HepG2 (cell line): ENCODE results near the gene ZNF493. TPM values are rescaled to one million over a fixed set of nuclear protein-coding genes. Genes with fewer than 3 reads are reported as not detected.

ENCODE experiments used
- AKNA ChIP-seq: sonication (generic); formaldehyde crosslinking; IDR thresholded peaks from 2 replicates; pipeline ENCODE4 v1.4.0; 2020; ENCODE audit warnings: missing genetic modification reagents, borderline replicate concordance
- DNMT3B ChIP-seq: conservative IDR thresholded peaks from 2 replicates; pipeline ENCODE4 v1.6.1; 2016; ENCODE audit warnings: missing biosample characterization, control low read depth
- HIC2 ChIP-seq: sonication (generic); formaldehyde crosslinking; IDR thresholded peaks from 2 replicates; pipeline ENCODE4 v1.9.0; 2022; ENCODE audit warnings: low read depth, missing genetic modification reagents
- KAT2B ChIP-seq: fragments of 150-350 bp; IDR thresholded peaks from 2 replicates; pipeline ENCODE4 v1.6.1; 2014; ENCODE audit warnings: low read depth, low read length, borderline replicate concordance
- MAFG ChIP-seq: sonication (generic); formaldehyde crosslinking; IDR thresholded peaks from 2 replicates; pipeline ENCODE4 v1.5.1; 2020; ENCODE audit warnings: mild to moderate bottlenecking, missing genetic modification reagents
- RERE ChIP-seq: IDR thresholded peaks from 2 replicates; pipeline ENCODE4 v1.6.1; 2016; ENCODE audit warnings: low read depth, missing genetic modification reagents, missing compliant biosample characterization
- SETDB1 ChIP-seq: sonication (generic); formaldehyde crosslinking; IDR thresholded peaks from 2 replicates; pipeline ENCODE4 v1.5.1; 2020; ENCODE audit warnings: missing genetic modification reagents, mild to moderate bottlenecking, borderline replicate concordance
- SMYD3 ChIP-seq: sonication (generic); formaldehyde crosslinking; IDR thresholded peaks from 2 replicates; pipeline ENCODE4 v1.8.1; 2023; ENCODE audit warnings: mild to moderate bottlenecking, missing genetic modification reagents
- TBP ChIP-seq: sonication (generic); formaldehyde crosslinking; IDR thresholded peaks from 2 replicates; pipeline ENCODE4 v1.5.0; 2020; ENCODE audit warnings: missing genetic modification reagents
- ZFAT ChIP-seq: sonication (generic); formaldehyde crosslinking; conservative IDR thresholded peaks from 2 replicates; pipeline ENCODE4 v1.8.1; 2023; ENCODE audit warnings: missing genetic modification reagents, inconsistent platforms
- ZMYM3 ChIP-seq: sonication (generic); formaldehyde crosslinking; IDR thresholded peaks from 2 replicates; pipeline ENCODE4 v1.5.1; 2020; ENCODE audit warnings: mild to moderate bottlenecking, missing genetic modification reagents
- ZNF383 ChIP-seq: sonication (generic); formaldehyde crosslinking; IDR thresholded peaks from 2 replicates; pipeline ENCODE4 v1.4.0; 2020; ENCODE audit warnings: missing genetic modification reagents, mild to moderate bottlenecking, borderline replicate concordance
- ZNF501 ChIP-seq: sonication (generic); formaldehyde crosslinking; IDR thresholded peaks from 2 replicates; pipeline ENCODE4 v1.5.1; 2020; ENCODE audit warnings: mild to moderate bottlenecking, moderate library complexity, missing genetic modification reagents
- ZNF563 ChIP-seq: sonication (generic); formaldehyde crosslinking; IDR thresholded peaks from 2 replicates; pipeline ENCODE4 v1.8.0; 2022; ENCODE audit warnings: mild to moderate bottlenecking, moderate library complexity, missing genetic modification reagents
- ZNF7 ChIP-seq: IDR thresholded peaks from 2 replicates; pipeline ENCODE4 v1.6.1; 2016; ENCODE audit warnings: missing biosample characterization, missing genetic modification reagents
- ZNF777 ChIP-seq: sonication (generic); formaldehyde crosslinking; IDR thresholded peaks from 2 replicates; pipeline ENCODE4 v1.4.0; 2020; ENCODE audit warnings: missing genetic modification reagents
- polyA plus RNA-seq, 8 experiments: library from polyadenylated mRNA; depleted of rRNA in 3 of 8; stranded (reverse) in 7 of 8; unstranded in 1 of 8; fragments of >200 nt; fragmentation: Illumina TruSeq in 4 of 8; extraction: Trizol in 4 of 8; gene quantifications; 2 replicates each; pipeline versions ENCODE4 v1.2.1 to v1.2.3, GENCODE V29; 2011 to 2016; ENCODE audit warnings: low read depth in 4 of 8, missing spikeins in 1 of 8, mixed read lengths in 1 of 8; ENCODE audit not compliant: insufficient read depth in 1 of 8
- total RNA-seq, 5 experiments: library from RNA; depleted of rRNA; stranded (reverse); fragments of >200 nt; fragmentation: Illumina TruSeq; extraction: Trizol; gene quantifications; 2 replicates each; pipeline ENCODE4 v1.2.3, GENCODE V29; 2016; ENCODE audit warnings: low read depth in 1 of 5
- TF ChIP-seq, protein P1 (sequence below): sonication (generic); formaldehyde crosslinking; IDR thresholded peaks from 2 replicates; pipeline ENCODE4 v1.4.0; 2020; ENCODE audit warnings: mild to moderate bottlenecking, missing genetic modification reagents

The ZNF493 gene
- total and polyA plus RNA-seq, 2 of the 13 experiments (the other 11 are each of a cell fraction or from before 2014, with no cell fraction given), result 6.8 to 9.0 TPM

GRCh38 chr19:21396893-21397572 lies at the start of gene ZNF493 (continued):
- TF ChIP-seq AKNA, result no peak
- no peak for TF ChIP-seq ZNF7 (CRISPR knock-in tag)
- 0 out of 2 replicates have a peak, but pooled peaks have one; percentile 25 for TF ChIP-seq HIC2 (CRISPR knock-in tag)
- TF ChIP-seq, protein P1, sequence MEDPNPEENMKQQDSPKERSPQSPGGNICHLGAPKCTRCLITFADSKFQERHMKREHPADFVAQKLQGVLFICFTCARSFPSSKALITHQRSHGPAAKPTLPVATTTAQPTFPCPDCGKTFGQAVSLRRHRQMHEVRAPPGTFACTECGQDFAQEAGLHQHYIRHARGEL (CRISPR knock-in tag), result no peak
- peak; percentile 61; the same call in 1 of the 2 replicates for TF ChIP-seq ZNF501 (CRISPR knock-in tag)
- TF ChIP-seq ZNF777 (CRISPR knock-in tag), result no peak
- no peak for TF ChIP-seq TBP (CRISPR knock-in tag)
- no peak for TF ChIP-seq ZNF383
- no peak for TF ChIP-seq ZFAT
- TF ChIP-seq ZMYM3 (CRISPR knock-in tag), result 0 out of 2 replicates have a peak, but pooled peaks have one; percentile 25
- no peak for TF ChIP-seq RERE
- no peak for TF ChIP-seq DNMT3B (CRISPR knock-in tag)
- TF ChIP-seq SETDB1, result no peak
- no peak for TF ChIP-seq SMYD3 (CRISPR knock-in tag)
- no peak for TF ChIP-seq MAFG (CRISPR knock-in tag)
- no peak for TF ChIP-seq KAT2B
- 0 out of 2 replicates have a peak, but pooled peaks have one; percentile 62 for TF ChIP-seq ZNF563 (CRISPR knock-in tag)
